ENCODE measurements around the gene DLGAP4.

DNA sequence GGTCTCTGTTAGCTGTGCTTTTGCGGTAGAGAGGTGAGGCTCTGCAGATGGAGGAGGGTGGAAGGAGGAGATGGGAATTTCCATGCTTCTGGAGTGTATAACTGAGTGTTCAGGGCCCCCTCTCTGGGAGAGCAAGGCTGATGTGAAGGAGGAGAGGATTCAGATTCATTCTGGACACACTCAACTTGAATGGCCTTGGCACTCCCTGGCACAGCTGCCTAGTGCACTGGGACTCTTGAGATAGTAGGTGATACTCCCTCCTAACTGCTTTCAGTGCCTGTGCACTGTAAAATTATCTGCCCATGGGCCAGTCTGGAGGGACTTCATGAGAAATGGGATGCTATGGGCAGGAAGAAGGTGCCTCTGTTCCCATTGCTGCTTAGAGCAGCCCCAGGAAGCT is 180.9 kb downstream of the DLGAP4 start:
- no peak for TF ChIP-seq EZH2 (IDR thresholded peaks at IDR 0.05; ENCODE audit: borderline replicate concordance, low read depth, low read length, poor library complexity, severe bottlenecking)
- TF ChIP-seq, protein P1, sequence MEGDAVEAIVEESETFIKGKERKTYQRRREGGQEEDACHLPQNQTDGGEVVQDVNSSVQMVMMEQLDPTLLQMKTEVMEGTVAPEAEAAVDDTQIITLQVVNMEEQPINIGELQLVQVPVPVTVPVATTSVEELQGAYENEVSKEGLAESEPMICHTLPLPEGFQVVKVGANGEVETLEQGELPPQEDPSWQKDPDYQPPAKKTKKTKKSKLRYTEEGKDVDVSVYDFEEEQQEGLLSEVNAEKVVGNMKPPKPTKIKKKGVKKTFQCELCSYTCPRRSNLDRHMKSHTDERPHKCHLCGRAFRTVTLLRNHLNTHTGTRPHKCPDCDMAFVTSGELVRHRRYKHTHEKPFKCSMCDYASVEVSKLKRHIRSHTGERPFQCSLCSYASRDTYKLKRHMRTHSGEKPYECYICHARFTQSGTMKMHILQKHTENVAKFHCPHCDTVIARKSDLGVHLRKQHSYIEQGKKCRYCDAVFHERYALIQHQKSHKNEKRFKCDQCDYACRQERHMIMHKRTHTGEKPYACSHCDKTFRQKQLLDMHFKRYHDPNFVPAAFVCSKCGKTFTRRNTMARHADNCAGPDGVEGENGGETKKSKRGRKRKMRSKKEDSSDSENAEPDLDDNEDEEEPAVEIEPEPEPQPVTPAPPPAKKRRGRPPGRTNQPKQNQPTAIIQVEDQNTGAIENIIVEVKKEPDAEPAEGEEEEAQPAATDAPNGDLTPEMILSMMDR (conservative IDR thresholded peaks at IDR 0.05; ENCODE audit: low read depth, low read length): no peak

Measured in A673 (cell line).